GM19193 (cell line): ENCODE measurements around the gene ANKRD35.

Experiments
- POLR2A ChIP-seq: IDR thresholded peaks from 4 replicates; pipeline ENCODE4 v1.6.1; 2011; ENCODE audit not compliant: insufficient read depth, insufficient read length; ENCODE audit errors: extremely low read depth

Gene ANKRD35

GRCh38 chr1:145879775-145880174, 5.9 kb downstream of the ANKRD35 start:
- TF ChIP-seq POLR2A, result no peak

- TF ChIP-seq POLR2A, result no peak
These were observed 6.9 kb downstream of the ANKRD35 start for GRCh38 chr1:145878724-145879123.

GRCh38 chr1:145877923-145878486, 7.7 kb downstream of the ANKRD35 start:
- TF ChIP-seq POLR2A, result no peak

- no peak for TF ChIP-seq POLR2A
These were observed 11.0 kb downstream of the ANKRD35 start for GRCh38 chr1:145874646-145875045.

DNA sequence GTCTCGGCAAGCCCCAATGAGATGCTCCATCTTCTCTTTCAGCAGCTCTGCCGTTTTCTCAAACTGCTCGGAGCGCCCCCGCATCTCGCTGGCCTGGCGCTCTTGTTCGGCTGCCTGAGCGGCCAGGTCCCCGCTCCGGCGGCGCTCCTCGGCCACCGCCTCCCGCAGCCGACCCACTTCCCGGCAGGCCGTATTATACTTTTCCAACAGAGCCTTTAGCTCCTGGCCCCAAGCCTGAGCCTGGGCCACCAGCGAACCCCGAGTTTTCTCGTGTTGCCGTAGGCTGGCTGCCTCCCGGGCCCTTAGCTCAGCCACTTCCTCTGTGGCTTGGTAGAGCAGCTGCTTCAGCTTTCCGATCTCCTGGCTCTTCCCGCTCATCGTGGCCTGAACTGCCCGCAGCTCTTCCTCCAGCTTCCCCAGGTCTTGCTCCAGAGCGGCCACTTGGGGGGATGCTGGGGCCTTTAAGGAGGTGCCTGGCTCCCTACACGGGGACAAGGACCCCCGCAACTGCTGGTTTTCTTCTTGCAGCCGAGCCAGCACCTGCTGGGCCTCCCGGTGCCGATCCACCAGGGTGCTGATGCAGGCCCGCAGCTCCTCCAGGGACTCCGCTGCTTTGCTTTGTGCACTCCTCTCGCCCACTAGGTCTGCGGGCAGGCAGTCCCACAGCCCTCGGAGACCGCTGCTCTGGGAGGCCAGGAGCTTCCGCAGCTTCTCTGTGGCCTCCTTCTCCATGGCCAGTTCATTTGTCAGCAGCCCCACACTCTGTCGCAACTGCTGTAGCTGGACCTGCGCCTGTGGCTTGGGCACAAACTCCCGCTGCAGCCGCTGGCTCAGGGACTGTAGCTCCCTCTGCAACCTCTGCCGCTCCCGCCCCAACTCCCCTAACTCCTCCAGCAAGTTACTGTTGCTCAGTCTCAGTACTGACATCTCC, 13.4 kb downstream of the ANKRD35 start:
- TF ChIP-seq POLR2A, result peak; percentile 16

DNA sequence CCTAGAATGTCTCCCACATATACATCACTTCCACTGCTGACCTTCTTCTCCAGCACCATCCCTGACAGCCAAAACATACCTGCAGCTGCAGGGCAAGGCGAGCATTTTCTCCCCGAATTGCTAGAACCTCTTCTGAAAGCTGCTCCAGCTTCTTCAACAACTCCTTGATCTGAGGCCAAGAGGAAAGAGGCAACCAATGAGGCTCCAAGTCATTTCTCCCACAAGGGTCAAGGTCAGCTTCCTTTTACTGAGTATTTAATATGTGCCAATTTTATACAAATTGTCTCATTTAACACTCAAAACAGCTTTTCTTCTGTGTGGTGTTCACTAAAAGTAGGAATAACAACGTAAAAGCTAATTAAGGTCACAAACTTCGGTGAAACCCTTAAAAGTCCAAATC, 17.4 kb downstream of the ANKRD35 start:
- TF ChIP-seq POLR2A, result no peak

GRCh38 chr1:145863282-145864018, 22.2 kb downstream of the ANKRD35 start:
- no peak for TF ChIP-seq POLR2A

GRCh38 chr1:145859491-145860023, 26.1 kb downstream of the ANKRD35 start:
- peak; percentile 45 for TF ChIP-seq POLR2A

DNA sequence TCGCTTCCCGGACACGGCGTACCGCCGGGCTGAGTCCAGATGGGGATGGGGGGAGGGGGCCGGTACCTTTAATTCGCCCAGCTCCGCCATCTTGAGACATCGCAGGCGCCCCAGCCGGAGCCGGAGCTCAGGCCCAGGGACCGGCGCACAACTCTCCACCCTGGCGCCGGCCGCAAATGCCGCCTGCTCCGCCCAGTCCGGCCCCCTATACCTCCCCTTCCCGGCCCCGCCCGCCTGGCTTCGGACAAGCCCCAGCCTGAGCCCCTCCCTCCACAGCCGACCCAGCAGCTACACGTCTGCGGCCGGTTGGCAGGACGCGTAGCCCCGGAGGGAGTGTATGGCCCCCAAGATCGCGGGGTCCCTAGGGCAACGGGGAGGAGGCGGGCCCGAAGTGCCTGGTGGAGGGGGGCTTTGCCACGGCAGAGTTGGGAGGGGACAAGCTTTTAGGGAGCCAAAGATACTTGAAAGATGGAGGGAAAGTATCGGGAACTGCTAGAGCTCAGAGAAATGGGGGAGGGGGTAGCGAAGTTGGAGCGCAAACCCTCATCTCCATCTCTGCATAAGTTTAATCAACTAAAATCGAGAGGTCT, 26.7 kb downstream of the ANKRD35 start, which contains the start of gene PIAS3:
PIAS3 (minus strand) TSS at position 181 of the 590 bp plus-strand sequence; CDS start at position 90, 91 bp downstream.
- peak; percentile 52 for TF ChIP-seq POLR2A

DNA sequence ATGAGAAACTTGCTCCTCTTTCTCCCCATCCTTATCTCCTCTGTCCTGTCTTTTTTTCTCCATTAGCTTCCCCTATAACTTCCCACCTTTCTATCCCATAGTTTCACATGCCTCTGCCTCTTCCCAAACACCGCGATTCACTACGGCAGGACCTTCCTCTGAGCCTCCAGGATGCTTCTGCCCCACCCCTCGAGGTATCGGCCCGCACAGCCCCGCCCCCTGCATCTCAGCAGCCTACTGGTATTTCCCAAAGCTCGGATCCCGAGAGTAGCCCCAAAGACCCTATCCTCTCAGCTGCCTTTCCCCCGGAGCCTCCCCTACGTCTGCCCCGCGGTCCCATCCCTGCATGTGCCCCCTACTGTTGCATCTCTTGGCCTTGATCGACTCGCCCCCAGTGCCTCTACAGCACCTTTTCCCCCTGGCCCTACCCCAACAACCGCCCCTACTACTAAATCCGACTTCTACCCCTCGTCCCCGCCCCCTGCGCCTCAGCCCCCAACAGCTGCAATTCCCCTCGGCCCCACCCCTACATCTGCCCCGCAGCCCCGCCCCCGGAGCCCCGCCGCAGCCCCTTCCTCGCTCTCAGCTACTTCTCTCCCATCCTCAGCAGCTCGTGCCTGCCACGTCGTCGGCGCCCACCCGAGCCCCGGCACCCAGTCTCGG, 27.3 kb downstream of the ANKRD35 start:
- TF ChIP-seq POLR2A, result no peak

DNA sequence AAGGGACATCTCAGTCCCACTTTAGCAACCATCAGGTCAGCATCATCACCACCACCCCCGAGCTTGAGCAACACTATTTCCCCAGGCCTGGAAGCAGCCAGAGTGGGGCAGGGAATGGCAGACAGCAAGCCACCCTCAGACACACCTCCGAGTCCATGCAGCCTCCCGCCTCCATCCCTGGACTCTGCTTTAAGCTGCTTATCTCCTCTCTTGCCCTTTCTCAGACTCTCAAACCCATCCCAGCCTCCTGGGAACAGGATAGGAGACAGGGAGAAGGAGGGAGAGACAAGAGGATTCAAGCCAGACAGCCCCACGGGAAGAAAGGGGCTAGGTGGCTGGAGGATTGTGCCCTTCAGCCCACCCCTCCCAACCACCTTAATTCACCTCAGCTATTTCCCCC, 28.5 kb downstream of the ANKRD35 start:
- no peak for TF ChIP-seq POLR2A

- TF ChIP-seq POLR2A, result no peak
These were observed 30.2 kb downstream of the ANKRD35 start for GRCh38 chr1:145855426-145855948.

- no peak for TF ChIP-seq POLR2A
These were observed 36.1 kb downstream of the ANKRD35 start for GRCh38 chr1:145849356-145850160.

GRCh38 chr1:145847827-145848226, 37.8 kb downstream of the ANKRD35 start:
- no peak for TF ChIP-seq POLR2A

GRCh38 chr1:145846201-145846612, 39.5 kb downstream of the ANKRD35 start:
- no peak for TF ChIP-seq POLR2A
